GM21528 (cell line): ENCODE measurements around the gene TOMT.

Experiments used
- ATAC-seq: cut with Tn5 transposase; IDR thresholded peaks from one replicate; pipeline ENCODE4 v1.9.1; 2021; ENCODE audit warnings: mild to moderate bottlenecking, moderate library complexity; ENCODE audit not compliant: unreplicated experiment, low FRiP score

TOMT gene

GRCh38 chr11:72105888-72106287 lies at the start of gene TOMT:
Gene TOMT, plus strand, starts transcription at chr11:72105924. Its CDS starts 28 bp downstream, at chr11:72105952.
- no peak for ATAC-seq

- ATAC-seq = no peak
These were observed 47.2 kb upstream of the TOMT start for GRCh38 chr11:72058416-72059034.

- no peak for ATAC-seq
These were observed 43.9 kb upstream of the TOMT start for GRCh38 chr11:72061739-72062396.

- no peak for ATAC-seq
These were observed 38.9 kb upstream of the TOMT start for GRCh38 chr11:72066855-72067254.

- ATAC-seq = no peak
These were observed 38.5 kb upstream of the TOMT start for GRCh38 chr11:72067266-72067665.

- no peak for ATAC-seq
These were observed 38.0 kb upstream of the TOMT start for GRCh38 chr11:72067676-72068075.

GRCh38 chr11:72069200-72069599 lies 36.5 kb upstream of the TOMT start:
- no peak for ATAC-seq

GRCh38 chr11:72069787-72070251 lies 35.9 kb upstream of the TOMT start:
- ATAC-seq = no peak

- no peak for ATAC-seq
These were observed 35.2 kb upstream of the TOMT start for GRCh38 chr11:72070491-72070890.

GRCh38 chr11:72072348-72072747 lies 33.4 kb upstream of the TOMT start:
- ATAC-seq = no peak

GRCh38 chr11:72075109-72075508 lies 30.6 kb upstream of the TOMT start:
- no peak for ATAC-seq

GRCh38 chr11:72075756-72076155 lies 30.0 kb upstream of the TOMT start:
- no peak for ATAC-seq

GRCh38 chr11:72078477-72078876 lies 27.2 kb upstream of the TOMT start:
- no peak for ATAC-seq

GRCh38 chr11:72079819-72080325 lies 25.9 kb upstream of the TOMT start:
- ATAC-seq = no peak

- ATAC-seq = peak; percentile 91
These were observed 25.2 kb upstream of the TOMT start, which contains the start of the genes LRRC51 and NUMA1 for GRCh38 chr11:72080326-72081183. Gene LRRC51, plus strand, starts transcription at chr11:72080850. Its CDS starts 8,234 bp downstream, at chr11:72089084. Gene NUMA1, minus strand, starts transcription at chr11:72080542. Its CDS starts 44,599 bp downstream, at chr11:72035943.

GRCh38 chr11:72081184-72081644 lies 24.5 kb upstream of the TOMT start:
- no peak for ATAC-seq

- no peak for ATAC-seq
These were observed 23.8 kb upstream of the TOMT start for GRCh38 chr11:72081821-72082453.

GRCh38 chr11:72083414-72083813 lies 22.3 kb upstream of the TOMT start:
- no peak for ATAC-seq

- ATAC-seq = no peak
These were observed 21.6 kb upstream of the TOMT start for GRCh38 chr11:72084076-72084475.

- no peak for ATAC-seq
These were observed 20.8 kb upstream of the TOMT start for GRCh38 chr11:72084965-72085364.
